Measurements from ENCODE around the gene C19orf47. TPM values are rescaled to one million over a fixed set of nuclear protein-coding genes. Genes with fewer than 3 reads are reported as not detected.

The C19orf47 gene
- total RNA-seq, 4 donors from 2014 or later = 178 to 287 (median 219) TPM

DNA sequence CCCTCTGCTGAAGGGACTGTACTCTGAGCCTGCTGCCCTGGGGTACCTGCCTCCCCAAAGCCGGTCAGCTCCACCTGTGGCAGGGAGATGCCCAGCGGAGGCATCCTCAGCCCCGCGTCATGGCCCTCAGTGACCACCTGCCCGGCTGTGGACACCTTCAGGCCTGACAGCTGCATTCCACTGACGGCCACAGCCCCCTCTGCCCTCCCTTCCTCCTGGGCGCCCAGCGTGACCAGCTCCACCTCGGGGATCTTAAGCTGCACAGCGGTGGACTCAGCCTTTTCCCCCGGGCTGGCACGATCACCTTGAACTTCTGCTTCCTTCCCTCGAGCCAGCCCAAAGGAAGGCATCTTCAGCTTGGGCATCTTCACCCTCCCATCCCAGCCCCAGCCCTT is 46.6 kb upstream of the C19orf47 start:
- no peak for DNase-seq
- in situ Hi-C loops (cut with MboI; ENCODE audit: low sequenced_read_pairs in 4 of 4) (loop anchor here in 1 of 4 donors (25.0 kb wide), 1 partner anchor 1367 kb away; the partner anchor contains the start of gene CEACAM6), intact Hi-C loops (cut with DNase I; ENCODE audit: low total_unique reads) (no loop called here)
- no peaks in the 10 kb centered on the region for H3K9me3 ChIP-seq
- ATAC-seq = no peak
- no peaks in the 10 kb centered on the region for H3K27me3 ChIP-seq
- H3K4me1 ChIP-seq = no peaks in the 10 kb centered on the region
- H3K36me3 ChIP-seq = no peaks in the 10 kb centered on the region
- no peak overlapping the region for H3K4me3 ChIP-seq
- H3K27ac ChIP-seq = no peak overlapping the region
- no peak for TF ChIP-seq POLR2A (IDR thresholded peaks at IDR 0.05)
- TF ChIP-seq, protein P1, sequence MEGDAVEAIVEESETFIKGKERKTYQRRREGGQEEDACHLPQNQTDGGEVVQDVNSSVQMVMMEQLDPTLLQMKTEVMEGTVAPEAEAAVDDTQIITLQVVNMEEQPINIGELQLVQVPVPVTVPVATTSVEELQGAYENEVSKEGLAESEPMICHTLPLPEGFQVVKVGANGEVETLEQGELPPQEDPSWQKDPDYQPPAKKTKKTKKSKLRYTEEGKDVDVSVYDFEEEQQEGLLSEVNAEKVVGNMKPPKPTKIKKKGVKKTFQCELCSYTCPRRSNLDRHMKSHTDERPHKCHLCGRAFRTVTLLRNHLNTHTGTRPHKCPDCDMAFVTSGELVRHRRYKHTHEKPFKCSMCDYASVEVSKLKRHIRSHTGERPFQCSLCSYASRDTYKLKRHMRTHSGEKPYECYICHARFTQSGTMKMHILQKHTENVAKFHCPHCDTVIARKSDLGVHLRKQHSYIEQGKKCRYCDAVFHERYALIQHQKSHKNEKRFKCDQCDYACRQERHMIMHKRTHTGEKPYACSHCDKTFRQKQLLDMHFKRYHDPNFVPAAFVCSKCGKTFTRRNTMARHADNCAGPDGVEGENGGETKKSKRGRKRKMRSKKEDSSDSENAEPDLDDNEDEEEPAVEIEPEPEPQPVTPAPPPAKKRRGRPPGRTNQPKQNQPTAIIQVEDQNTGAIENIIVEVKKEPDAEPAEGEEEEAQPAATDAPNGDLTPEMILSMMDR (IDR thresholded peaks at IDR 0.05 in 4 of 5, conservative IDR thresholded peaks at IDR 0.05 in 1 of 5) = no peak

DNA sequence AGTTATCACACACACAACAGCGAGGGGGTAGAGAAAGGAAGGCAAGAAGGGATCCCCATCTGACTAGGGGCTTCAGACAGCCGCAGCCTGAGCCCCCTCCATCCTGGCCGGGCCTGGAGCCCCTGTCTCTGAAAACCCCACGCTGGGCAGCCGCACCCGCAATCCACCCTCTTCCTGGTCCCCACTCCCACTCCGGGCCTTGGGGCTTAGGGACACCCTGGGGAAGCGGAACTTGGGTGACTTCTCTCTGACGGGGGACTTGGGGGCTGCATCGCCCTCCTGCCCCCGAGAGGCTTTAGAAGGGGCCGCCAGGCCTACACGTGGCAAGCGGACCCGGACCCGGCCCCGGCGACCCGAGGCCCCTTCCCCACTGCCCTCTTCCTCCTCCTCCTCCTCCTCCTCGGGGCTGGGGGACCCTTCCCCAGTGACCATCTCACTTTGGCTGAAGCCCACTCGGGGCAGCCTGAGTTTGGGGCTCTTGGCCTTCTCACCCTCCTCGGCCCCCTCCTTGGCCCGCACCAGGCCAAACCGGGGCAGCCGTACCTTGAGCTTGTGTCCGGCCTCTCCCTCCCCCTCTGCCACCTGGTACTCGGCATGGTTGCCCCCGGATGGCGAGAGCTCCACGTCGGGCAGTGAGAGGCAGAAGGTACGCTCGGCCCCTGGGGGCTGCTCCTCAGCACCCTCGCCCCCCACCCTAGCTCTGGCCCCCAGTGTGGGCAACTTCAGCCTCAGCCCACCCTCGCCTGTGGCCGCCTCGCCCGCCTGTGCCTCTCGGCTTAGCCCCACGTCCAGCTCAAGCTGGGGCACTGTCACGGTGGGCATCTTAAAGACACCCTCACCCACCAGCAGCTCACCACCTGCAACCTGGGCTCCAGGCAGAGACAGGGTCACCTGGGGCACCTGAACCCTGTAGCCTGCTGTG is 46.0 kb upstream of the C19orf47 start:
- in situ Hi-C loops (cut with MboI; ENCODE audit: low sequenced_read_pairs in 4 of 4) (loop anchor here in 1 of 4 donors (25.0 kb wide), 1 partner anchor 1368 kb away; the partner anchor contains the start of gene CEACAM6), intact Hi-C loops (cut with DNase I; ENCODE audit: low total_unique reads) (no loop called here)
- Histone ChIP-seq H3K9me3 (no peaks in the 10 kb centered on the region), H3K4me3 (no peak overlapping the region), H3K36me3 (no peaks in the 10 kb centered on the region), H3K27ac (no peak overlapping the region), H3K4me1 (no peaks in the 10 kb centered on the region), H3K27me3 (no peaks in the 10 kb centered on the region)
- TF ChIP-seq POLR2A (IDR thresholded peaks at IDR 0.05) = no peak
- TF ChIP-seq, protein P1 (IDR thresholded peaks at IDR 0.05 in 4 of 5, conservative IDR thresholded peaks at IDR 0.05 in 1 of 5) = no peak
- ATAC-seq (no peak), DNase-seq (no peak)

DNA sequence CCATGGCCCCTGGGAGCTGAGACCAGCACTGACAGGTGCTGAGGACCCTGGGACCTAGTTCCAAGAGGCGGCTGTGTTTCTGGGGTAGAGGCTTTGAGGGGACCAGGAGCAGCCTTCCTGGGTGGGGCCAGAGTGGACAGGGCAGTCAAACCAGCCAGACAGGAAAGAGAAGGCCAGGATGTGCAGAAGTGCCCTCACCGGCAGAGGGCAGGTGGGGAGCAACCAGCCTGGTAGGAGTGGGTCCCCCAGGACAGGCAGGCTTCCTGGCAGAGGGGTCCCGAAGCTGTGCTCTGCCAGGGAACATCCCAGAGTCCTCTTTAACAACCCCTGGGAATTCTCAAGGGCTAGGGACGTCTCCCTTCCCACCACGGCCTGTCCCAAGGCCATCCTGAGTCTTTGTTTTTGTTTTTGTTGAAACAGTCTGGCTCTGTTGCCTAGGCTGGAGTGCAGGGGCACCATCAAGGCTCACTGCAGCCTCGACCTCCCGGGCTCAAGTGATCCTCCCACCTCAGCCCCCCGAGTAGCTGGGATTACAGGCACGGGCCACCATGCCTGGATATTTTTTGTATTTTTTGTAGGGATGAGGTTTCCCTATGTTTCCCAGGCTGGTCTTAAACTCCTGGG is 44.8 kb upstream of the C19orf47 start:
- no peaks in the 10 kb centered on the region for H3K27me3 ChIP-seq
- H3K36me3 ChIP-seq = no peaks in the 10 kb centered on the region
- intact Hi-C loops (cut with DNase I; ENCODE audit: low total_unique reads) = no loop called here
- TF ChIP-seq, protein P1 (IDR thresholded peaks at IDR 0.05 in 4 of 5, conservative IDR thresholded peaks at IDR 0.05 in 1 of 5) = peak in 4 of 5 experiments; percentile 44 to 55 (median 47)
- no peak for TF ChIP-seq POLR2A (IDR thresholded peaks at IDR 0.05)
- ATAC-seq = peak in 1 of 2 donors; percentile 75
- no peak overlapping the region for H3K4me3 ChIP-seq
- H3K9me3 ChIP-seq = no peaks in the 10 kb centered on the region
- no peak overlapping the region for H3K27ac ChIP-seq
- in situ Hi-C loops (cut with MboI; ENCODE audit: low sequenced_read_pairs in 4 of 4) = loop anchor here in 1 of 4 donors (25.0 kb wide), 1 partner anchor 1369 kb away; the partner anchor contains the start of gene CEACAM6
- H3K4me1 ChIP-seq = no peaks in the 10 kb centered on the region
- no peak for DNase-seq

DNA sequence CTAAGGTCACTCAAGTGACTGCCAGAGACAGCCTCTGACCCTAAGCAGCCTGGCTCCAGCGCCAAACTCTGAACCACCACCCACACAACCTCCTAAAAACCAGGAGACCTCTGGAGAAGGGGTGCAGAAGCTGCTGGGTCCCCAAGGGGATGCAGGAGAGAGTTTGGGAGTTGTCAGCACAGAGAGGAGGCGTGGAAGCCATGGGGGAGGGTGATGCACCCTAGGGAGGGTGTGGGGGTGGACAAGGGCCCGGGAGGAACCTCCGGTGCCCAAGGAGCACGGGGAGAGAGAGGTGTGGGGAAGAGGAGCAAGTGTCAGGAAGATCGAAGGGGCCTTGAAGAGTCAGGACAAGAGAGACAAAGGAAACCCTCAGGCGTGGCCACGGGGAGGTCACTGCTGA is 43.9 kb upstream of the C19orf47 start:
- Histone ChIP-seq H3K4me3 (no peak overlapping the region), H3K4me1 (no peaks in the 10 kb centered on the region), H3K27ac (no peak overlapping the region), H3K36me3 (no peaks in the 10 kb centered on the region), H3K9me3 (no peaks in the 10 kb centered on the region), H3K27me3 (no peaks in the 10 kb centered on the region)
- ATAC-seq = no peak
- in situ Hi-C loops (cut with MboI; ENCODE audit: low sequenced_read_pairs in 4 of 4) = loop anchor here in 1 of 4 donors (25.0 kb wide), 1 partner anchor 1370 kb away; the partner anchor contains the start of gene CEACAM6
- no peak for DNase-seq
- TF ChIP-seq POLR2A (IDR thresholded peaks at IDR 0.05) = no peak
- TF ChIP-seq, protein P1 (IDR thresholded peaks at IDR 0.05 in 4 of 5, conservative IDR thresholded peaks at IDR 0.05 in 1 of 5) = no peak
- intact Hi-C loops (cut with DNase I; ENCODE audit: low total_unique reads) = no loop called here
